Cardiac muscle cell (in vitro differentiated cells and primary cell): Measurements from ENCODE around the gene STAMBP. TPM values are rescaled to one million over a fixed set of nuclear protein-coding genes. Genes with fewer than 3 reads are reported as not detected.

Experiments
- DNase-seq, 2 donors: peaks; one replicate each; pipeline versions ENCODE4 v3.0.0 to v3.0.0-alpha.2; 2010 to 2017; ENCODE audit warnings: low read depth in 1 of 2, low spot score in 1 of 2
- H3K27ac ChIP-seq: fragments of 200-600 bp; sonication (generic); 2 replicates; pipeline ENCODE4 v1.5.1; 2016
- H3K27me3 ChIP-seq: fragments of 200-600 bp; sonication (generic); 2 replicates; pipeline ENCODE4 v1.6.0; 2016; ENCODE audit warnings: control low read depth
- H3K36me3 ChIP-seq: fragments of 200-600 bp; sonication (generic); 2 replicates; pipeline ENCODE4 v1.5.1; 2016; ENCODE audit warnings: control low read depth
- H3K4me1 ChIP-seq: fragments of 200-600 bp; sonication (generic); 2 replicates; pipeline ENCODE4 v1.8.1; 2017; ENCODE audit warnings: low read depth, mild to moderate bottlenecking, mixed run types
- H3K4me3 ChIP-seq: fragments of 200-600 bp; sonication (generic); 2 replicates; pipeline ENCODE4 v1.5.1; 2016; ENCODE audit warnings: mild to moderate bottlenecking
- H3K9me3 ChIP-seq: fragments of 200-600 bp; sonication (generic); 2 replicates; pipeline ENCODE4 v1.5.1; 2017; ENCODE audit warnings: low read depth, mild to moderate bottlenecking, control low read depth
- polyA plus RNA-seq: library from polyadenylated mRNA; unstranded; fragments of >200 nt; fragmentation: Nextera tagmentation; extraction: Ambion mirVana; gene quantifications from 2 replicates; pipeline ENCODE4 v1.2.1, GENCODE V29; 2016
- total RNA-seq: library from RNA; depleted of rRNA; stranded (reverse); fragments of >200 nt; gene quantifications from 2 replicates; pipeline ENCODE4 v1.2.3, GENCODE V29; 2016
- TF ChIP-seq, protein P1 (sequence below): IDR thresholded peaks from 2 replicates; pipeline ENCODE4 v1.5.1; 2012; ENCODE audit warnings: low read depth, mild to moderate bottlenecking, low read length

Gene STAMBP
- total and polyA plus RNA-seq, 2 experiments from 2014 or later, result 31.9 to 49.3 TPM

DNA sequence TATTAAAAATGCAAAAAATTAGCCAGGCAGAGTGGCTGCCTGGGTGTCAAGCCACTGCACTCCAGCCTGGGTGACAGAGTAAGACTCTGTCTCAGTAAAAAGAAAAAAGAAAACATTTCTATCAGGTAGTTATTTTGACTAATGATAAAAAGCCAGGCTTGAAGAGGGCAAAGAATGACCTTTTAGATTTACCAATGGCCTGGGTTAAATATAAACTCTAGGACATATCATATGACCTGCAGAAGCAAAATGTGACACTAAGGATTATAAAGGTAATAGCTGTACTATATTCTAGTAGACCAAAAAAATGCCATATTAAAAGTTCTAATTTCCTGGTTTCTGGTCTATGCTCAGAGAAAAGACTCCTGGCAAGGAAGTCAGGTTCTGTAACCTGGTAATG lies 16.1 kb upstream of the STAMBP start:
- TF ChIP-seq, protein P1, sequence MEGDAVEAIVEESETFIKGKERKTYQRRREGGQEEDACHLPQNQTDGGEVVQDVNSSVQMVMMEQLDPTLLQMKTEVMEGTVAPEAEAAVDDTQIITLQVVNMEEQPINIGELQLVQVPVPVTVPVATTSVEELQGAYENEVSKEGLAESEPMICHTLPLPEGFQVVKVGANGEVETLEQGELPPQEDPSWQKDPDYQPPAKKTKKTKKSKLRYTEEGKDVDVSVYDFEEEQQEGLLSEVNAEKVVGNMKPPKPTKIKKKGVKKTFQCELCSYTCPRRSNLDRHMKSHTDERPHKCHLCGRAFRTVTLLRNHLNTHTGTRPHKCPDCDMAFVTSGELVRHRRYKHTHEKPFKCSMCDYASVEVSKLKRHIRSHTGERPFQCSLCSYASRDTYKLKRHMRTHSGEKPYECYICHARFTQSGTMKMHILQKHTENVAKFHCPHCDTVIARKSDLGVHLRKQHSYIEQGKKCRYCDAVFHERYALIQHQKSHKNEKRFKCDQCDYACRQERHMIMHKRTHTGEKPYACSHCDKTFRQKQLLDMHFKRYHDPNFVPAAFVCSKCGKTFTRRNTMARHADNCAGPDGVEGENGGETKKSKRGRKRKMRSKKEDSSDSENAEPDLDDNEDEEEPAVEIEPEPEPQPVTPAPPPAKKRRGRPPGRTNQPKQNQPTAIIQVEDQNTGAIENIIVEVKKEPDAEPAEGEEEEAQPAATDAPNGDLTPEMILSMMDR, result no peak

DNA sequence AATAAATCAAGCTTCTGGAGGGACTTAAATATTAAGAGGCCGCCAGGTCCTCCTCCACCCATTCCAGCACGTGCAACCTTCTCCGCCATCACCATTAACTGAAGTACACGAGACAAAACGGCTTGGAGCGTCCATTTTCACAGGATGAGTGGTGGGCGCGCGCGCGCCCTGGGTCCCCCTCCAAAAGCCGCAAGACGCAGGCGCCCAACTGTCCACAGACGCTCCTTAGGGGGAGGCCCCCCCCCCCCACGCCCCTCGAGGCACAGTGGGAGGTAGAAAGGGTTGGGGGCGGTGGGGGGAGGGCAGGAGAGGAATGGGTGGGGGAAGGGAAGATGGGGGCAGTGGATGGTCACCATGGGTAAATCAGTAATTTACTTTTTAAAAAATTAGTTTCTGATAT lies 10.5 kb upstream of the STAMBP start:
- Histone ChIP-seq H3K27ac (no peak overlapping the region), H3K36me3 (no peaks in the 10 kb centered on the region), H3K4me3 (no peak overlapping the region), H3K4me1 (no peaks in the 10 kb centered on the region), H3K9me3 (no peaks in the 10 kb centered on the region), H3K27me3 (peaks cover 51% of the 10 kb centered on the region)
- no peak for DNase-seq
- TF ChIP-seq, protein P1, result no peak

More for the DNA sequence above, 16.1 kb upstream of the STAMBP start:
- no peak for DNase-seq
- H3K4me3 ChIP-seq, result no peak overlapping the region
- H3K4me1 ChIP-seq, result no peaks in the 10 kb centered on the region
- no peak overlapping the region for H3K27ac ChIP-seq
- no peaks in the 10 kb centered on the region for H3K36me3 ChIP-seq
- no peaks in the 10 kb centered on the region for H3K9me3 ChIP-seq
- H3K27me3 ChIP-seq, result peaks cover 48% of the 10 kb centered on the region

DNA sequence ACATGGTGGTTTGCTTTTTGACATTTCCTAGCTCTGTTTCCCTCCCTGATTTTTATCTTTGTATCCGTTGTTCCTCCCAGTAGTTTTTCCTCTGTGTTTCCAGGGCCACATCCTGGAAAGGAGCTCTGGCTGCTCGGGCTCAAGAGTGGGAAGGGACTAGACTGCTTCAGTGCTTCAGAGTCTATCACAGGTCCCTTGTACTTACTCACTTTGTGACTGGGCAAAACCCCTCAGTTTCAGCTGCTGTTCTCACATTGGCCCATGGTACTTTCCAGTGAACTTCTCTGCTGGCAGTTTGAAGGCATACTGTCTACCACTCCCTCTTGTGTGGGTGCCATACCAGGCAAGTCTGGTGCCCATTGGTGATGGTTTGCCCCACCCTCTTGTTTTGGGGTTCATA lies 7.5 kb upstream of the STAMBP start:
- no peaks in the 10 kb centered on the region for H3K4me1 ChIP-seq
- H3K9me3 ChIP-seq, result no peaks in the 10 kb centered on the region
- no peak overlapping the region for H3K4me3 ChIP-seq
- H3K36me3 ChIP-seq, result no peaks in the 10 kb centered on the region
- H3K27ac ChIP-seq, result no peak overlapping the region
- TF ChIP-seq, protein P1, result no peak
- peaks cover 44% of the 10 kb centered on the region for H3K27me3 ChIP-seq
- no peak for DNase-seq

DNA sequence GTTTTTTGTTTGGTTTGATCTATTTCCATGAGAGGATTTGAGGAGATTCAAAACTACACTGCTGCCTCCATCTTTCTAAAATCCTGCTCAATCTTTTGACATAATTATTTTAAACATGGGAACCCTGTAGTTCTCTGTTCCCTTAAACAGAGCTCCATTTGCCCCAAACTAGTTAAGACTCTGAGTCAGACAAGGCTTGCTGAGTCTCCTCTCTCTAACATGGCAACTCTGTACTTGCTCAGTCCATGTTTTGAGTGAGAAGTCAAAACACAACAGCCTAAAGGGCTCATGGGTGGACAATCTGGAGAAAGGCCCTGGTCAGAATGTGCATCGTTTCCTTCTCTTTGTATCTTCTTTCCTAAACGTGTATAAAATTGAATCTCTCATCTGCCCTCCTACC lies 7.1 kb upstream of the STAMBP start:
- no peaks in the 10 kb centered on the region for H3K9me3 ChIP-seq
- no peaks in the 10 kb centered on the region for H3K36me3 ChIP-seq
- peaks cover 49% of the 10 kb centered on the region for H3K27me3 ChIP-seq
- no peak overlapping the region for H3K4me3 ChIP-seq
- DNase-seq, result no peak
- H3K27ac ChIP-seq, result no peak overlapping the region
- no peaks in the 10 kb centered on the region for H3K4me1 ChIP-seq
- TF ChIP-seq, protein P1, result no peak

DNA sequence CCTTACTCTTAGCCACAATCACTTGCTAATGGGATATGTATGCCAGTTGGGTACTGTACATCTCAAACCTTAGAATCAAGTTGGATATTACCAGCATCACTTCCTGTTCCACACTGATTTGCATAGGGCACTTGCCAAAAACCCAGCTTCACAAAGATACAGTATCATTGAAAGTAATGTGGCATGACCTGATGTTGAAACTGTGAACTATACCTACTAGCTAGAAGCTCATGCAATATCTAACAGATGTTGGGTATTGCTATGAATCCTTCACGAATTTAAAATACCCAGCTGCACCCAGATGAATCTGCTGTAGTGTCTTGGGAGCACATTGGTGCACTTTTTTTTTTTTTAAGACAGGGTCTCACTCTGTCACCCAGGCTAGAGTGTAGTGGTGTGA lies 6.5 kb upstream of the STAMBP start:
- Histone ChIP-seq H3K4me3 (no peak overlapping the region), H3K4me1 (no peaks in the 10 kb centered on the region), H3K27ac (no peak overlapping the region), H3K9me3 (no peaks in the 10 kb centered on the region), H3K27me3 (peaks cover 53% of the 10 kb centered on the region), H3K36me3 (no peaks in the 10 kb centered on the region)
- TF ChIP-seq, protein P1, result no peak
- no peak for DNase-seq

DNA sequence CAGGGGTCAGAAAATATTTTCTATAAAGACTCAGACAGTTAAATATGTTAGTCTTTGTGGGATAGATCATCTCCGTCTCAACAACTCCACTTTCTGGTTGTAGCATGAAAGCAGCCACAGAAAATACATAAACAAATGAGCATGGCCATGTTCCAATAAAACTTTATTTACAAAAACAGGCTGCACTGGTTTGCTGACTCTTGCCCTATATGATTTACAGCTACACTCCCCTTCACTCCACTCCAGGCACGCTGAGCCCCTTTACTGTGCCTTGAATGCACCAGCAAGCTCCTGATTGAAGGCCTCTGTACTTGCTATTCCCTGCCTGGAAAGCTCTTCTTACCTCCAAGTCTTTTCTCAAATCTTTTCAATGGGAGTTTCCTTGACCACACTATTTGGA lies 5.8 kb upstream of the STAMBP start:
- H3K36me3 ChIP-seq, result no peaks in the 10 kb centered on the region
- H3K27me3 ChIP-seq, result peaks cover 53% of the 10 kb centered on the region
- no peaks in the 10 kb centered on the region for H3K9me3 ChIP-seq
- no peak overlapping the region for H3K27ac ChIP-seq
- DNase-seq, result no peak
- H3K4me1 ChIP-seq, result no peaks in the 10 kb centered on the region
- TF ChIP-seq, protein P1, result no peak
- H3K4me3 ChIP-seq, result no peak overlapping the region
